HAP-1 (cell line): ENCODE measurements around the gene RIMBP2.

Experiments used
- DNase-seq, 2 experiments: peaks; one replicate each; pipeline ENCODE4 v3.0.0-alpha.2; 2016 to 2020; ENCODE audit warnings: low spot score in 2 of 2
- H3K27me3 ChIP-seq: fragments of 250-450 bp; sonication (Bioruptor Pico); 2 replicates; pipeline ENCODE4 v1.5.1; 2020; ENCODE audit warnings: low read depth, mild to moderate bottlenecking, moderate library complexity
- H3K36me3 ChIP-seq: fragments of 250-450 bp; sonication (Bioruptor Pico); replicated peaks from 2 replicates; pipeline ENCODE4 v1.5.1; 2020; ENCODE audit warnings: mild to moderate bottlenecking
- H3K4me1 ChIP-seq: fragments of 250-450 bp; sonication (Bioruptor Pico); 2 replicates; pipeline ENCODE4 v1.5.1; 2020; ENCODE audit warnings: mild to moderate bottlenecking
- H3K4me3 ChIP-seq: fragments of 250-450 bp; sonication (Bioruptor Pico); 2 replicates; pipeline ENCODE4 v1.5.1; 2020; ENCODE audit warnings: mild to moderate bottlenecking, moderate library complexity
- H3K9me3 ChIP-seq: fragments of 250-450 bp; sonication (Bioruptor Pico); 2 replicates; pipeline ENCODE4 v1.5.1; 2020; ENCODE audit warnings: mild to moderate bottlenecking, moderate library complexity
- in situ Hi-C: fragments of 300-500 bp; cut with MboI; formaldehyde crosslinking; loops from 3 replicates; pipeline ENCODE4 v1.14.3; 2020; ENCODE audit warnings: low sequenced_read_pairs, inconsistent platforms, mixed read lengths

RIMBP2 gene

GRCh38 chr12:130674676-130675075 is 41.4 kb downstream of the RIMBP2 start:
- Histone ChIP-seq H3K9me3 (no peaks in the 10 kb centered on the region), H3K27me3 (no peaks in the 10 kb centered on the region), H3K4me1 (no peaks in the 10 kb centered on the region), H3K36me3 (no peaks in the 10 kb centered on the region), H3K4me3 (no peak overlapping the region)
- in situ Hi-C loops, result no loop called here
- DNase-seq, result no peak

GRCh38 chr12:130673036-130673705 is 42.9 kb downstream of the RIMBP2 start:
- H3K36me3 ChIP-seq, result no peaks in the 10 kb centered on the region
- no peaks in the 10 kb centered on the region for H3K4me1 ChIP-seq
- H3K9me3 ChIP-seq, result no peaks in the 10 kb centered on the region
- in situ Hi-C loops, result no loop called here
- H3K27me3 ChIP-seq, result no peaks in the 10 kb centered on the region
- H3K4me3 ChIP-seq, result no peak overlapping the region
- DNase-seq, result no peak

- Histone ChIP-seq H3K9me3 (no peaks in the 10 kb centered on the region), H3K36me3 (no peaks in the 10 kb centered on the region), H3K4me3 (no peak overlapping the region), H3K27me3 (no peaks in the 10 kb centered on the region), H3K4me1 (no peaks in the 10 kb centered on the region)
- in situ Hi-C loops, result no loop called here
- no peak for DNase-seq
Measured at GRCh38 chr12:130672089-130672820, 43.8 kb downstream of the RIMBP2 start.

- no peaks in the 10 kb centered on the region for H3K27me3 ChIP-seq
- in situ Hi-C loops, result no loop called here
- H3K4me1 ChIP-seq, result no peaks in the 10 kb centered on the region
- H3K36me3 ChIP-seq, result no peaks in the 10 kb centered on the region
- no peak overlapping the region for H3K4me3 ChIP-seq
- DNase-seq, result no peak
- H3K9me3 ChIP-seq, result no peaks in the 10 kb centered on the region
Measured at GRCh38 chr12:130671556-130671955, 44.5 kb downstream of the RIMBP2 start.

GRCh38 chr12:130669797-130670196 is 46.3 kb downstream of the RIMBP2 start:
- no peak for DNase-seq
- H3K9me3 ChIP-seq, result no peaks in the 10 kb centered on the region
- no peaks in the 10 kb centered on the region for H3K36me3 ChIP-seq
- in situ Hi-C loops, result no loop called here
- H3K4me1 ChIP-seq, result no peaks in the 10 kb centered on the region
- no peak overlapping the region for H3K4me3 ChIP-seq
- H3K27me3 ChIP-seq, result no peaks in the 10 kb centered on the region

GRCh38 chr12:130669205-130669557 is 46.9 kb downstream of the RIMBP2 start:
- no peak for DNase-seq
- in situ Hi-C loops, result no loop called here
- H3K4me3 ChIP-seq, result no peak overlapping the region
- H3K4me1 ChIP-seq, result no peaks in the 10 kb centered on the region
- no peaks in the 10 kb centered on the region for H3K36me3 ChIP-seq
- H3K9me3 ChIP-seq, result no peaks in the 10 kb centered on the region
- H3K27me3 ChIP-seq, result no peaks in the 10 kb centered on the region

- Histone ChIP-seq H3K4me3 (no peak overlapping the region), H3K27me3 (no peaks in the 10 kb centered on the region), H3K4me1 (no peaks in the 10 kb centered on the region), H3K36me3 (no peaks in the 10 kb centered on the region), H3K9me3 (no peaks in the 10 kb centered on the region)
- no peak for DNase-seq
- in situ Hi-C loops, result no loop called here
Measured at GRCh38 chr12:130668286-130669204, 47.6 kb downstream of the RIMBP2 start.

GRCh38 chr12:130667421-130667960 is 48.6 kb downstream of the RIMBP2 start:
- H3K36me3 ChIP-seq, result no peaks in the 10 kb centered on the region
- no peaks in the 10 kb centered on the region for H3K4me1 ChIP-seq
- no peaks in the 10 kb centered on the region for H3K27me3 ChIP-seq
- H3K9me3 ChIP-seq, result no peaks in the 10 kb centered on the region
- H3K4me3 ChIP-seq, result no peak overlapping the region
- no peak for DNase-seq
- in situ Hi-C loops, result no loop called here

- no peak overlapping the region for H3K4me3 ChIP-seq
- DNase-seq, result no peak
- no peaks in the 10 kb centered on the region for H3K4me1 ChIP-seq
- H3K9me3 ChIP-seq, result no peaks in the 10 kb centered on the region
- H3K27me3 ChIP-seq, result no peaks in the 10 kb centered on the region
- H3K36me3 ChIP-seq, result no peaks in the 10 kb centered on the region
- in situ Hi-C loops, result no loop called here
Measured at GRCh38 chr12:130666645-130667044, 49.5 kb downstream of the RIMBP2 start.

GRCh38 chr12:130665753-130666152 is 50.3 kb downstream of the RIMBP2 start:
- no peak for DNase-seq
- H3K9me3 ChIP-seq, result no peaks in the 10 kb centered on the region
- H3K4me3 ChIP-seq, result no peak overlapping the region
- H3K36me3 ChIP-seq, result no peaks in the 10 kb centered on the region
- H3K4me1 ChIP-seq, result no peaks in the 10 kb centered on the region
- no peaks in the 10 kb centered on the region for H3K27me3 ChIP-seq
- in situ Hi-C loops, result no loop called here

GRCh38 chr12:130664772-130665171 is 51.3 kb downstream of the RIMBP2 start:
- H3K9me3 ChIP-seq, result no peaks in the 10 kb centered on the region
- H3K27me3 ChIP-seq, result no peaks in the 10 kb centered on the region
- in situ Hi-C loops, result no loop called here
- DNase-seq, result no peak
- H3K4me1 ChIP-seq, result no peaks in the 10 kb centered on the region
- no peaks in the 10 kb centered on the region for H3K36me3 ChIP-seq
- no peak overlapping the region for H3K4me3 ChIP-seq

GRCh38 chr12:130664252-130664651 is 51.8 kb downstream of the RIMBP2 start:
- in situ Hi-C loops, result no loop called here
- no peaks in the 10 kb centered on the region for H3K36me3 ChIP-seq
- no peaks in the 10 kb centered on the region for H3K4me1 ChIP-seq
- H3K9me3 ChIP-seq, result no peaks in the 10 kb centered on the region
- no peak for DNase-seq
- H3K27me3 ChIP-seq, result no peaks in the 10 kb centered on the region
- H3K4me3 ChIP-seq, result no peak overlapping the region

GRCh38 chr12:130663514-130663913 is 52.6 kb downstream of the RIMBP2 start:
- no peaks in the 10 kb centered on the region for H3K9me3 ChIP-seq
- no peak for DNase-seq
- in situ Hi-C loops, result no loop called here
- H3K4me3 ChIP-seq, result no peak overlapping the region
- H3K4me1 ChIP-seq, result no peaks in the 10 kb centered on the region
- H3K27me3 ChIP-seq, result no peaks in the 10 kb centered on the region
- no peaks in the 10 kb centered on the region for H3K36me3 ChIP-seq
